ENCODE results near the gene HLF. TPM values are rescaled to one million over a fixed set of nuclear protein-coding genes. Genes with fewer than 3 reads are reported as not detected.

HLF gene
- total RNA-seq, 1 donor from 2014 or later = 0.69 TPM

GRCh38 chr17:55269894-55270293, 5.1 kb downstream of the HLF start:
- CTCF ChIA-PET = no interaction called here
- peaks cover 8% of the 10 kb centered on the region for H3K4me1 Mint-ChIP-seq
- no peaks in the 10 kb centered on the region for H3K36me3 Mint-ChIP-seq (ENCODE audit: low read depth)
- TF ChIP-seq CTCF (IDR thresholded peaks at IDR 0.05) = no peak
- H3K27ac Mint-ChIP-seq = no peak overlapping the region
- ATAC-seq (ENCODE audit: low read depth) = no peak
- no peak for DNase-seq
- H3K27me3 Mint-ChIP-seq = peaks cover 78% of the 10 kb centered on the region
- no peaks in the 10 kb centered on the region for H3K9me3 Mint-ChIP-seq
- intact Hi-C loops (cut with micrococcal nuclease) = loop anchor here (10.0 kb wide), 2 partner anchors 305 to 485 kb away; partner anchors contain the start of genes COX11, PCTP and STXBP4
- POLR2A ChIA-PET = no interaction called here
- H3K4me3 Mint-ChIP-seq = no peak overlapping the region

GRCh38 chr17:55271223-55271571, 6.4 kb downstream of the HLF start:
- intact Hi-C loops (cut with micrococcal nuclease) = no loop called here
- ATAC-seq (ENCODE audit: low read depth) (no peak), DNase-seq (no peak)
- Mint-ChIP-seq H3K27me3 (peaks cover 86% of the 10 kb centered on the region), H3K4me1 (peaks cover under 1% of the 10 kb centered on the region), H3K27ac (no peak overlapping the region), H3K36me3 (ENCODE audit: low read depth) (no peaks in the 10 kb centered on the region), H3K9me3 (no peaks in the 10 kb centered on the region), H3K4me3 (no peak overlapping the region)
- no peak for TF ChIP-seq CTCF (IDR thresholded peaks at IDR 0.05)
- POLR2A ChIA-PET = no interaction called here
- CTCF ChIA-PET = no interaction called here

GRCh38 chr17:55271958-55272710, 7.4 kb downstream of the HLF start:
- no peak for DNase-seq
- peaks cover 82% of the 10 kb centered on the region for H3K27me3 Mint-ChIP-seq
- no peaks in the 10 kb centered on the region for H3K4me1 Mint-ChIP-seq

GRCh38 chr17:55272711-55273578, 8.2 kb downstream of the HLF start:
- CTCF ChIA-PET = no interaction called here
- no peaks in the 10 kb centered on the region for H3K36me3 Mint-ChIP-seq (ENCODE audit: low read depth)
- no peak for ATAC-seq (ENCODE audit: low read depth)
- H3K4me3 Mint-ChIP-seq = no peak overlapping the region
- H3K9me3 Mint-ChIP-seq = no peaks in the 10 kb centered on the region
- H3K27me3 Mint-ChIP-seq = peaks cover 74% of the 10 kb centered on the region
- intact Hi-C loops (cut with micrococcal nuclease) = no loop called here
- POLR2A ChIA-PET = no interaction called here
- TF ChIP-seq CTCF (IDR thresholded peaks at IDR 0.05) = no peak
- no peak for DNase-seq
- no peak overlapping the region for H3K27ac Mint-ChIP-seq
- H3K4me1 Mint-ChIP-seq = no peaks in the 10 kb centered on the region

More at GRCh38 chr17:55271958-55272710, 7.4 kb downstream of the HLF start:
- Mint-ChIP-seq H3K36me3 (ENCODE audit: low read depth) (no peaks in the 10 kb centered on the region), H3K9me3 (no peaks in the 10 kb centered on the region), H3K4me3 (no peak overlapping the region), H3K27ac (no peak overlapping the region)
- CTCF ChIA-PET = no interaction called here
- no peak for ATAC-seq (ENCODE audit: low read depth)
- TF ChIP-seq CTCF (IDR thresholded peaks at IDR 0.05) = no peak
- intact Hi-C loops (cut with micrococcal nuclease) = no loop called here
- POLR2A ChIA-PET = no interaction called here

GRCh38 chr17:55273579-55274354, 9.0 kb downstream of the HLF start:
- H3K27me3 Mint-ChIP-seq = peaks cover 66% of the 10 kb centered on the region
- no peak for TF ChIP-seq CTCF (IDR thresholded peaks at IDR 0.05)
- CTCF ChIA-PET = no interaction called here

More at GRCh38 chr17:55273579-55274354, 9.0 kb downstream of the HLF start:
- Mint-ChIP-seq H3K4me3 (no peak overlapping the region), H3K4me1 (no peaks in the 10 kb centered on the region), H3K36me3 (ENCODE audit: low read depth) (no peaks in the 10 kb centered on the region), H3K9me3 (no peaks in the 10 kb centered on the region), H3K27ac (no peak overlapping the region)
- intact Hi-C loops (cut with micrococcal nuclease) = no loop called here
- no peak for DNase-seq
- POLR2A ChIA-PET = no interaction called here
- no peak for ATAC-seq (ENCODE audit: low read depth)
